ENCODE results near the gene NT5M. TPM values are rescaled to one million over a fixed set of nuclear protein-coding genes. Genes with fewer than 3 reads are reported as not detected.

NT5M gene
- total and polyA plus RNA-seq, 2 donors from 2014 or later = 2.8 to 10.0 TPM

DNA sequence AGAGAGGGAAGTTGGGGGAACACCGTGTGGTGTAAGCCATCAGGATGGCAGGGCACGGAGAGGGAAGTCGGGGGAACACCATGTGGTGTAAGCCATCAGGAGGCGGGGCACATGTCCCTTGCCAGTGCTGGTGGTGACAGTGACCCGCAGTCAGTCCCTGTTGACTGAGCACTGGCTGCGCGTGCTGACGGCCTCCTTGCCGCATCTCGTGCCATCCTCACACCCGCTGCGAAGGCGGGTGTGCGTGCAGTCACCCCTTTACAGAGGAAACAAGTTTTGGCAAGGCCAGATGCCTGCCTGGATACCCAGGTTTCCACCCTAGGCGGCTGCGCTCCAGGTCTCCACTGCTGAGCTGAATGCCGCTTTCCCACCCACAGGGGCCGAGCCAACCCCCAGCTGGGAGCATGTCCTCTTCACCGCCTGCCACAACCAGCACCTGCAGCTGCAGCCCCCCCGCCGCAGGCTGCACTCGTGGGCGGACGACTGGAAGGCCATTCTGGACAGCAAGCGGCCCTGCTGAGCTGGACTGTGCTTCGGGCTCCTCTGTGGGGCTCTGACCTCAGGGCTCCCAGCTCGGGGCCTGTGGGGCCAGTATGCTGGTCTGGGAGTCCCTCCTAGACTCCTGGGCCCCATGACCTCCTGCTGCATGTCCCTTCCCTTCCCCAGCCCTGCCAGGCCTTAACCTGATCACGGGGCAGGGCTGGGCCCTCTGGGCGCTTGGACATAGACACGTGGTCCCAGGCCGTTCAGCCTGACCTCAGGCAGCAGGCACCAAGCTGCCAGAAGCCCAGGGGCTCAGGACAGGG is 43.5 kb downstream of the NT5M start:
- peak in 1 of 5 donors; percentile 30 for DNase-seq
- FAIRE-seq = no peak

GRCh38 chr17:17347234-17347955 is 44.2 kb downstream of the NT5M start:
- no peak for TF ChIP-seq CTCF (IDR thresholded peaks at IDR 0.05; ENCODE audit: borderline replicate concordance, extremely low read depth, insufficient read depth)
- intact Hi-C loops (cut with DNase I) = no loop called here
- DNase-seq (peak in 1 of 5 donors; percentile 34), FAIRE-seq (no peak)
- Histone ChIP-seq H3K36me3 (ENCODE audit: control insufficient read depth in 2 of 3, insufficient read depth in 3 of 3, low read length in 3 of 3) (no peaks in the 10 kb centered on the region), H3K9me3 (ENCODE audit: control insufficient read depth in 2 of 3, insufficient read depth in 1 of 3, low read length in 3 of 3) (no peaks in the 10 kb centered on the region), H3K4me1 (ENCODE audit: control insufficient read depth in 2 of 3, insufficient read depth in 2 of 3, low read depth in 1 of 3, low read length in 3 of 3) (no peaks in the 10 kb centered on the region), H3K4me3 (ENCODE audit: low read length in 3 of 3) (no peak overlapping the region), H3K27me3 (ENCODE audit: control insufficient read depth, insufficient read depth, low read length) (no peaks in the 10 kb centered on the region), H3K27ac (ENCODE audit: low read depth in 2 of 2, low read length in 2 of 2) (no peak overlapping the region), H3K9ac (ENCODE audit: low read length in 3 of 3) (no peak overlapping the region)

More for the DNA sequence above, 43.5 kb downstream of the NT5M start:
- Histone ChIP-seq H3K9ac (ENCODE audit: low read length in 3 of 3) (no peak overlapping the region), H3K36me3 (ENCODE audit: control insufficient read depth in 2 of 3, insufficient read depth in 3 of 3, low read length in 3 of 3) (no peaks in the 10 kb centered on the region), H3K4me1 (ENCODE audit: control insufficient read depth in 2 of 3, insufficient read depth in 2 of 3, low read depth in 1 of 3, low read length in 3 of 3) (no peaks in the 10 kb centered on the region), H3K4me3 (ENCODE audit: low read length in 3 of 3) (no peak overlapping the region), H3K27me3 (ENCODE audit: control insufficient read depth, insufficient read depth, low read length) (no peaks in the 10 kb centered on the region), H3K9me3 (ENCODE audit: control insufficient read depth in 2 of 3, insufficient read depth in 1 of 3, low read length in 3 of 3) (no peaks in the 10 kb centered on the region), H3K27ac (ENCODE audit: low read depth in 2 of 2, low read length in 2 of 2) (no peak overlapping the region)
- TF ChIP-seq CTCF (IDR thresholded peaks at IDR 0.05; ENCODE audit: borderline replicate concordance, extremely low read depth, insufficient read depth) = no peak
- intact Hi-C loops (cut with DNase I) = no loop called here

GRCh38 chr17:17347956-17348871 is 45.0 kb downstream of the NT5M start:
- Histone ChIP-seq H3K36me3 (ENCODE audit: control insufficient read depth in 2 of 3, insufficient read depth in 3 of 3, low read length in 3 of 3) (no peaks in the 10 kb centered on the region), H3K4me3 (ENCODE audit: low read length in 3 of 3) (no peak overlapping the region), H3K27ac (ENCODE audit: low read depth in 2 of 2, low read length in 2 of 2) (no peak overlapping the region), H3K9me3 (ENCODE audit: control insufficient read depth in 2 of 3, insufficient read depth in 1 of 3, low read length in 3 of 3) (no peaks in the 10 kb centered on the region), H3K4me1 (ENCODE audit: control insufficient read depth in 2 of 3, insufficient read depth in 2 of 3, low read depth in 1 of 3, low read length in 3 of 3) (no peaks in the 10 kb centered on the region), H3K9ac (ENCODE audit: low read length in 3 of 3) (no peak overlapping the region), H3K27me3 (ENCODE audit: control insufficient read depth, insufficient read depth, low read length) (no peaks in the 10 kb centered on the region)
- DNase-seq (peak in 1 of 5 donors; percentile 29), FAIRE-seq (no peak)
- intact Hi-C loops (cut with DNase I) = no loop called here
- TF ChIP-seq CTCF (IDR thresholded peaks at IDR 0.05; ENCODE audit: borderline replicate concordance, extremely low read depth, insufficient read depth) = no peak
